Uterus (tissue), 2 donors: ENCODE data around the gene LCORL.

Experiments
- POLR2A ChIP-seq, 2 donors: fragments of 450-650 bp; IDR thresholded peaks; one replicate each; pipeline ENCODE4 v1.6.1; 2016; ENCODE audit warnings: antibody characterized with exemption in 2 of 2, mild to moderate bottlenecking in 1 of 2, moderate library complexity in 1 of 2
- TF ChIP-seq, protein P1 (sequence below), 4 experiments: fragments of 200-600 bp in 2 of 4; fragments of 450-650 bp in 2 of 4; sonication (generic) in 2 of 4; IDR thresholded peaks; one replicate each; pipeline ENCODE4 v1.5.1; 2016 to 2019; ENCODE audit warnings: antibody characterized with exemption in 4 of 4, mild to moderate bottlenecking in 2 of 4, moderate library complexity in 1 of 4

DNA sequence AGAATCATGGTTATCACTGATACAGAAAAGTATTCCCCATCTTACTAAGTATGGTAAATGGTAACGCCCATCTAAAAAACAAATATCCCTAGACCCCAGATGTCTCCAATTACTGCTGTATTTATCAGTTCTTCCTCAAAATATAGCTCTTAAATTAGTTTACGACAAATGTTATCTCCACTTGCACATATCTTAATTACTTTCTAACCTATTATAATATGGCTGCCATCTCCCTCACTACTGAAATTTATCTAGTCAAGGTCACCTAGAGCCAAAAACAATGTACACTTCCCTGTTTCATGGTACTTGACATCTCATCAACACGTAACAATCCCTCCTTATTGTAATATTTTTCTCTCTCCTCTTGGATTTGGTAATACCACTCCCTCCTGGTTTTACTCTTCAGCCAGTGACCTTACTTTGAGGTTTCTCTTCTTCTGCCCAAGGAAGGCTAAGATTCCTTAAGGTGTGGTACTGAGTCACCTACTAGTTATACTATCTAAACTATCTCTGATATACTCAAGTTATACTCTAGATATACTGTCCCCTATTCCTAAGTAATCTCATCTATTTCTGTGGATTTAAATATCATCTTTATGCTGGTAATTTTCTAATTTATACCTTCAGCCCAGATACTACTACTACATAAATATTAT is 8.6 kb downstream of the LCORL start:
- TF ChIP-seq, protein P1, sequence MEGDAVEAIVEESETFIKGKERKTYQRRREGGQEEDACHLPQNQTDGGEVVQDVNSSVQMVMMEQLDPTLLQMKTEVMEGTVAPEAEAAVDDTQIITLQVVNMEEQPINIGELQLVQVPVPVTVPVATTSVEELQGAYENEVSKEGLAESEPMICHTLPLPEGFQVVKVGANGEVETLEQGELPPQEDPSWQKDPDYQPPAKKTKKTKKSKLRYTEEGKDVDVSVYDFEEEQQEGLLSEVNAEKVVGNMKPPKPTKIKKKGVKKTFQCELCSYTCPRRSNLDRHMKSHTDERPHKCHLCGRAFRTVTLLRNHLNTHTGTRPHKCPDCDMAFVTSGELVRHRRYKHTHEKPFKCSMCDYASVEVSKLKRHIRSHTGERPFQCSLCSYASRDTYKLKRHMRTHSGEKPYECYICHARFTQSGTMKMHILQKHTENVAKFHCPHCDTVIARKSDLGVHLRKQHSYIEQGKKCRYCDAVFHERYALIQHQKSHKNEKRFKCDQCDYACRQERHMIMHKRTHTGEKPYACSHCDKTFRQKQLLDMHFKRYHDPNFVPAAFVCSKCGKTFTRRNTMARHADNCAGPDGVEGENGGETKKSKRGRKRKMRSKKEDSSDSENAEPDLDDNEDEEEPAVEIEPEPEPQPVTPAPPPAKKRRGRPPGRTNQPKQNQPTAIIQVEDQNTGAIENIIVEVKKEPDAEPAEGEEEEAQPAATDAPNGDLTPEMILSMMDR (IDR thresholded peaks at IDR 0.05): no peak
- TF ChIP-seq POLR2A (IDR thresholded peaks at IDR 0.05): no peak
